HepG2 (cell line): ENCODE data around the gene ZNF526. TPM values are rescaled to one million over a fixed set of nuclear protein-coding genes. Genes with fewer than 3 reads are reported as not detected.

ENCODE experiments used
- AGO2 ChIP-seq: fragments of 200-400 bp; formaldehyde crosslinking; optimal IDR thresholded peaks from 2 replicates; pipeline ENCODE3; 2017; ENCODE audit warnings: mild to moderate bottlenecking, low read depth, low read length, moderate library complexity
- KAT2B ChIP-seq: fragments of 150-350 bp; IDR thresholded peaks from 2 replicates; pipeline ENCODE4 v1.6.1; 2014; ENCODE audit warnings: low read depth, low read length, borderline replicate concordance
- LCORL ChIP-seq, 2 experiments: fragments of 450-650 bp in 1 of 2; sonication (generic) in 1 of 2; formaldehyde crosslinking in 1 of 2; IDR thresholded peaks; 2 replicates each; pipeline versions ENCODE4 v1.5.0 to v1.6.1; 2017 to 2020; ENCODE audit warnings: antibody characterized with exemption in 1 of 2, missing genetic modification reagents in 1 of 2
- NONO ChIP-seq, 2 experiments: fragments of 450-650 bp in 1 of 2; sonication (generic) in 1 of 2; formaldehyde crosslinking in 1 of 2; IDR thresholded peaks in 1 of 2; conservative IDR thresholded peaks in 1 of 2; 2 replicates each; pipeline versions ENCODE4 v1.6.1 to v1.8.0; 2017 to 2022; ENCODE audit warnings: mild to moderate bottlenecking in 1 of 2, missing genetic modification reagents in 1 of 2, moderate library complexity in 1 of 2
- NRL ChIP-seq: sonication (generic); formaldehyde crosslinking; IDR thresholded peaks from 2 replicates; pipeline ENCODE4 v1.5.0; 2020; ENCODE audit warnings: missing genetic modification reagents, mild to moderate bottlenecking, moderate library complexity, borderline replicate concordance
- SETDB1 ChIP-seq: sonication (generic); formaldehyde crosslinking; IDR thresholded peaks from 2 replicates; pipeline ENCODE4 v1.5.1; 2020; ENCODE audit warnings: missing genetic modification reagents, mild to moderate bottlenecking, borderline replicate concordance
- SRSF9 ChIP-seq: fragments of 200-400 bp; formaldehyde crosslinking; IDR thresholded peaks from 2 replicates; pipeline ENCODE4 v1.6.1; 2018; ENCODE audit warnings: borderline replicate concordance, mild to moderate bottlenecking, low read depth, low read length; ENCODE audit not compliant: insufficient read depth, poor library complexity, severe bottlenecking
- STAG1 ChIP-seq: sonication (generic); formaldehyde crosslinking; IDR thresholded peaks from 2 replicates; pipeline ENCODE4 v1.4.0; 2020; ENCODE audit warnings: missing genetic modification reagents
- ZBTB33 ChIP-seq: sonication (generic); formaldehyde crosslinking; IDR thresholded peaks from 2 replicates; pipeline ENCODE4 v1.4.0; 2020; ENCODE audit warnings: missing genetic modification reagents
- ZBTB4 ChIP-seq: sonication (generic); formaldehyde crosslinking; IDR thresholded peaks from 2 replicates; pipeline ENCODE4 v1.4.0; 2020; ENCODE audit warnings: missing genetic modification reagents, mild to moderate bottlenecking, borderline replicate concordance
- ZNF224 ChIP-seq: sonication (generic); formaldehyde crosslinking; IDR thresholded peaks from 2 replicates; pipeline ENCODE4 v1.5.0; 2020; ENCODE audit warnings: mild to moderate bottlenecking, missing genetic modification reagents
- ZNF225 ChIP-seq: sonication (generic); formaldehyde crosslinking; IDR thresholded peaks from 2 replicates; pipeline ENCODE4 v1.4.0; 2020; ENCODE audit warnings: mild to moderate bottlenecking, missing genetic modification reagents
- ZNF609 ChIP-seq: sonication (generic); formaldehyde crosslinking; IDR thresholded peaks from 2 replicates; pipeline ENCODE4 v1.4.0; 2020; ENCODE audit warnings: mild to moderate bottlenecking, missing genetic modification reagents, borderline replicate concordance
- ZNF800 ChIP-seq: sonication (generic); formaldehyde crosslinking; IDR thresholded peaks from 2 replicates; pipeline ENCODE4 v1.4.0; 2020; ENCODE audit warnings: missing genetic modification reagents
- polyA plus RNA-seq, 8 experiments: library from polyadenylated mRNA; depleted of rRNA in 3 of 8; stranded (reverse) in 7 of 8; unstranded in 1 of 8; fragments of >200 nt; fragmentation: Illumina TruSeq in 4 of 8; extraction: Trizol in 4 of 8; gene quantifications; 2 replicates each; pipeline versions ENCODE4 v1.2.1 to v1.2.3, GENCODE V29; 2011 to 2016; ENCODE audit warnings: low read depth in 4 of 8, missing spikeins in 1 of 8, mixed read lengths in 1 of 8; ENCODE audit not compliant: insufficient read depth in 1 of 8
- total RNA-seq, 5 experiments: library from RNA; depleted of rRNA; stranded (reverse); fragments of >200 nt; fragmentation: Illumina TruSeq; extraction: Trizol; gene quantifications; 2 replicates each; pipeline ENCODE4 v1.2.3, GENCODE V29; 2016; ENCODE audit warnings: low read depth in 1 of 5

The ZNF526 gene
- total and polyA plus RNA-seq, 2 of the 13 experiments (the other 11 are each of a cell fraction or from before 2014, with no cell fraction given): 3.3 to 8.4 TPM

- no peak for TF ChIP-seq AGO2
- TF ChIP-seq NRL (CRISPR knock-in tag): 0 out of 2 replicates have a peak, but pooled peaks have one; percentile 34
- TF ChIP-seq ZBTB4: peak; percentile 35; the same call in 1 of the 2 replicates
- no peak for TF ChIP-seq ZNF224
- no peak for TF ChIP-seq ZNF609 (CRISPR knock-in tag)
- TF ChIP-seq KAT2B: no peak
- 0 out of 2 replicates have a peak, but pooled peaks have one; percentile 22 for TF ChIP-seq ZNF225 (CRISPR knock-in tag)
- no peak for TF ChIP-seq STAG1
- TF ChIP-seq ZNF800: no peak
- TF ChIP-seq LCORL (IDR thresholded peaks at IDR 0.05): no peak
- TF ChIP-seq LCORL (CRISPR knock-in tag; IDR thresholded peaks at IDR 0.05): 0 out of 2 replicates have a peak, but pooled peaks have one; percentile 29
- TF ChIP-seq SETDB1: no peak
- TF ChIP-seq SRSF9: no peak
- no peak for TF ChIP-seq NONO (IDR thresholded peaks at IDR 0.05)
- 0 out of 2 replicates have a peak, but pooled peaks have one; percentile 1 for TF ChIP-seq NONO (CRISPR knock-in tag; conservative IDR thresholded peaks at IDR 0.05)
- TF ChIP-seq ZBTB33 (CRISPR knock-in tag): peak; percentile 53; the same call in 1 of the 2 replicates
Observed at GRCh38 chr19:42270346-42271044, 50.4 kb downstream of the ZNF526 start (continued).
